ENCODE results near the gene ASGR1.
"Not testable (repeated sequence)": the region's sequence is repeated elsewhere in the genome, so short reads cannot be mapped to it uniquely, and the experiment has no call there.

GRCh38 chr17:7159571-7159970 lies 19.6 kb downstream of the ASGR1 start:
- TF ChIP-seq EP300 (conservative IDR thresholded peaks at IDR 0.05; ENCODE audit: poor library complexity, severe bottlenecking); EZH2 (IDR thresholded peaks at IDR 0.05; ENCODE audit: borderline replicate concordance, insufficient read depth, low read length, poor library complexity, severe bottlenecking); POLR2AphosphoS5 (IDR thresholded peaks at IDR 0.05); CTCF (IDR thresholded peaks at IDR 0.05; ENCODE audit: poor library complexity, severe bottlenecking): not testable (repeated sequence)
